DND-41 (cell line): ENCODE results near the gene UNC13B.

Experiments used
- ATAC-seq: fragments of 200-7000 bp; cut with Tn5 transposase; 3 replicates; pipeline ENCODE4 v1.9.1; 2021; ENCODE audit warnings: low read depth; ENCODE audit not compliant: insufficient read depth
- DNase-seq: peaks from one replicate; pipeline ENCODE4 v3.0.0-alpha.2; 2020
- H2AFZ ChIP-seq: 2 replicates; pipeline ENCODE4 v1.6.0; 2012; ENCODE audit warnings: low read depth, low read length
- H3K27ac ChIP-seq: 2 replicates; pipeline ENCODE4 v1.5.1; 2012; ENCODE audit warnings: low read length, inconsistent platforms
- H3K27me3 ChIP-seq: fragments of 200-600 bp; sonication (generic); 2 replicates; pipeline ENCODE4 v1.6.0; 2012; ENCODE audit warnings: low read length, mild to moderate bottlenecking, inconsistent platforms; ENCODE audit not compliant: insufficient read depth, poor library complexity
- H3K36me3 ChIP-seq: 2 replicates; pipeline ENCODE4 v1.5.1; 2012; ENCODE audit warnings: low read length, inconsistent platforms; ENCODE audit not compliant: insufficient read depth
- H3K4me1 ChIP-seq: 2 replicates; pipeline ENCODE4 v1.5.1; 2012; ENCODE audit warnings: mild to moderate bottlenecking, low read length; ENCODE audit not compliant: insufficient read depth
- H3K4me2 ChIP-seq: 2 replicates; pipeline ENCODE4 v1.6.0; 2012; ENCODE audit warnings: mild to moderate bottlenecking, moderate library complexity, low read length, inconsistent platforms; ENCODE audit not compliant: insufficient read depth
- H3K4me3 ChIP-seq, 2 experiments: fragments of 200-600 bp in 1 of 2; shearing (Covaris generic) in 1 of 2; 2 replicates each; pipeline ENCODE4 v1.5.1; 2012 to 2016; ENCODE audit warnings: inconsistent platforms in 2 of 2, low read length in 2 of 2, mild to moderate bottlenecking in 2 of 2, low read depth in 1 of 2, moderate library complexity in 1 of 2
- H3K79me2 ChIP-seq: 2 replicates; pipeline ENCODE4 v1.6.0; 2012; ENCODE audit warnings: low read length, inconsistent platforms; ENCODE audit not compliant: insufficient read depth
- H3K9ac ChIP-seq: 2 replicates; pipeline ENCODE4 v1.6.0; 2012; ENCODE audit warnings: low read depth, mild to moderate bottlenecking, inconsistent platforms, low read length, moderate library complexity
- H3K9me3 ChIP-seq: 2 replicates; pipeline ENCODE4 v1.5.1; 2012; ENCODE audit warnings: low read length, moderate library complexity, mild to moderate bottlenecking, inconsistent platforms; ENCODE audit not compliant: insufficient read depth, severe bottlenecking
- H4K20me1 ChIP-seq: 2 replicates; pipeline ENCODE4 v1.6.0; 2012; ENCODE audit warnings: low read length; ENCODE audit not compliant: insufficient read depth
- EZH2 ChIP-seq: IDR thresholded peaks from 3 replicates; pipeline ENCODE4 v1.6.1; 2012; ENCODE audit warnings: borderline replicate concordance, low read depth, mild to moderate bottlenecking, moderate library complexity, low read length, inconsistent platforms; ENCODE audit not compliant: severe bottlenecking
- TF ChIP-seq, protein P1 (sequence below): IDR thresholded peaks from 2 replicates; pipeline ENCODE4 v1.5.1; 2012; ENCODE audit warnings: borderline replicate concordance, low read length, moderate library complexity, mild to moderate bottlenecking; ENCODE audit not compliant: poor library complexity, severe bottlenecking; ENCODE audit errors: extremely low read depth

The UNC13B gene

DNA sequence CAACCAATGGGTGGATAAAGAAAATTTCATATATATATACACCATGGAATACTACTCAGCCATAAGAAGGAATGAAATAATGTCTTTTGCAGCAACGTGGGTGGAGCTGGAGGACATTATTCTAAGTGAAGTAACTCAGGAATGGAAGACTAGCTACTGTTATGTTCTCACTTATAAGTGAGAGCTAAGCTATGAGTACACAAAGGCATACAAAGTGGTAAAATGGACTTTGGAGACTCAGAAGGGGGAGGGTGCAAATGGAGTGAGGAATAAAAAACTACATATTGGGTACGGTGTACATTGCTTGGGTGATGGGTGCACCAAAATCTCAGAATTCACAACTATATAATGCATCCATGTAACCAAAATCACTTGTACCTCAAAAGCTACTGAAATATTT is 260.9 kb downstream of the UNC13B start:
- Histone ChIP-seq H3K27ac (no peak overlapping the region), H2AFZ (no peak overlapping the region), H3K4me1 (no peaks in the 10 kb centered on the region), H3K79me2 (no peaks in the 10 kb centered on the region), H3K27me3 (peaks cover under 1% of the 10 kb centered on the region), H3K9ac (no peak overlapping the region), H3K9me3 (no peaks in the 10 kb centered on the region), H4K20me1 (no peaks in the 10 kb centered on the region), H3K4me3 (no peak overlapping the region), H3K4me2 (no peak overlapping the region), H3K36me3 (no peaks in the 10 kb centered on the region)
- no peak for TF ChIP-seq EZH2
- TF ChIP-seq, protein P1, sequence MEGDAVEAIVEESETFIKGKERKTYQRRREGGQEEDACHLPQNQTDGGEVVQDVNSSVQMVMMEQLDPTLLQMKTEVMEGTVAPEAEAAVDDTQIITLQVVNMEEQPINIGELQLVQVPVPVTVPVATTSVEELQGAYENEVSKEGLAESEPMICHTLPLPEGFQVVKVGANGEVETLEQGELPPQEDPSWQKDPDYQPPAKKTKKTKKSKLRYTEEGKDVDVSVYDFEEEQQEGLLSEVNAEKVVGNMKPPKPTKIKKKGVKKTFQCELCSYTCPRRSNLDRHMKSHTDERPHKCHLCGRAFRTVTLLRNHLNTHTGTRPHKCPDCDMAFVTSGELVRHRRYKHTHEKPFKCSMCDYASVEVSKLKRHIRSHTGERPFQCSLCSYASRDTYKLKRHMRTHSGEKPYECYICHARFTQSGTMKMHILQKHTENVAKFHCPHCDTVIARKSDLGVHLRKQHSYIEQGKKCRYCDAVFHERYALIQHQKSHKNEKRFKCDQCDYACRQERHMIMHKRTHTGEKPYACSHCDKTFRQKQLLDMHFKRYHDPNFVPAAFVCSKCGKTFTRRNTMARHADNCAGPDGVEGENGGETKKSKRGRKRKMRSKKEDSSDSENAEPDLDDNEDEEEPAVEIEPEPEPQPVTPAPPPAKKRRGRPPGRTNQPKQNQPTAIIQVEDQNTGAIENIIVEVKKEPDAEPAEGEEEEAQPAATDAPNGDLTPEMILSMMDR = no peak
- ATAC-seq (no peak), DNase-seq (no peak)

DNA sequence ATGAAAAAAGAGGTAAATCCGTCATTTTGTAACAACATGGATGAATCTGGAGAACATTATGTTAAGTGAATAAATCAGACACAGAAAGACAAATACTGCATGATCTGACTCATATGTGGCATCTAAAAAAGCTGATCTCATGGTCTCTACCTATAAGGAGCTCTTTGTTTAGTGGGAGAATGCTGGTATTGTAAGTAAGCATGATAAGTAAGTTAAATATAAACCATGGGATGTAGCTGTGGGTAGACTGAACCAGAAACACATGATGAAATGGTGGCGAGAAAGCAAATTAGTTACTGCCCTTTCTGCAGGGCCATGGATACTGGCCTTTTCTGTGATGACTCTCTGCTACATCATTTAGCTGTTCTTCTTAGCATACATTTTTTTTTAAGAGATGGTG is 261.7 kb downstream of the UNC13B start:
- DNase-seq = no peak

DNA sequence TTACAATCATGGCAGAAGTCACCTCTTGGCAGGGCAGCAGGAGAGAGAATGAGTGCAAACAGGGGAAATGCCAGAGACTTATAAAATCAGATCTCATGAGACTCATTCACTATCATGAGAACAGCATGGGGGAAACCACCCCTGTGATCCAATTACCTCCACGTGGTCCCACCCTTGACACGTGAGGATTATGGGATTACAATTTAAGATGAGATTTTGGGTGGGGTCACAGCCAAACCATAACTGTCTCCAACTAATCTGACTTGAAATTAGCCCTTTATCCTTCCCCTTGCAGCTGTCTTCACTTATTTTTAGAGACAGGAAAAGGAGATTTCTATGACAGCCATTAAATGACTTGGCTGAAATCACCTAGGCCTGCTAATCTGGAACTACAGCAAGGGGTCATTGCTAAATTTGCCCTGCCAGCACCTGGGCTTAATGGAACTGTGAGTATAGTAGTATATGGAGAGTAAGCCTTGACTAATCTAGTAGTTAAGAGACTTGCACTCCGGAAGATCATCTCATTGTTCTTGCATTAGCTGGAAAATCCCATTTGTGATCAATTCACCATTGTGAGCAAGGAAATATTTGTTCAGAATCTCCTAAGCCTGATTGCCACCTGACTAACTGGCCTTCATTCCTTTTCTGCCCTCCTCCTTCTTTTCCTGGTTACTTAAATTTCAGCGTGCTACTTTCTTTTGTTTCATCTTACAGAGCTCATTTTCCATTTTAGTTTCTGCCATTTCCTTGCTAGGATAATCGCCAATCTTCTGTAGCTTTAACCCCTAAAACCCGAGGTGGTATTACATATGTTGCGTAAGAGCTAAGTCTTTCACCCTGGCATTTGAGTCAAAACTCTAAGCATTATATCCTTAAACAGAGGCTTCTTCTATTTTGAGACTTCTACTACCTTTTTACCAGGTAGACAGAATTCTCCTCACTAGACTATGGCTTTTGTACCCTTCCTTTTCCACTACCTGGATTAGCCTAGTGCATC is 262.8 kb downstream of the UNC13B start:
- Histone ChIP-seq H3K9me3 (no peaks in the 10 kb centered on the region), H3K4me2 (no peak overlapping the region), H3K27me3 (peaks cover 4% of the 10 kb centered on the region), H3K4me1 (no peaks in the 10 kb centered on the region), H2AFZ (no peak overlapping the region), H3K27ac (no peak overlapping the region), H3K4me3 (no peak overlapping the region), H4K20me1 (no peaks in the 10 kb centered on the region), H3K79me2 (no peaks in the 10 kb centered on the region), H3K36me3 (no peaks in the 10 kb centered on the region), H3K9ac (no peak overlapping the region)
- ATAC-seq (no peak), DNase-seq (no peak)
- TF ChIP-seq, protein P1 = no peak
- TF ChIP-seq EZH2 = no peak

More for the DNA sequence above, 261.7 kb downstream of the UNC13B start:
- Histone ChIP-seq H2AFZ (no peak overlapping the region), H3K27me3 (peaks cover 4% of the 10 kb centered on the region), H3K27ac (no peak overlapping the region), H3K4me2 (no peak overlapping the region), H3K4me1 (no peaks in the 10 kb centered on the region), H3K4me3 (no peak overlapping the region), H3K79me2 (no peaks in the 10 kb centered on the region), H3K9ac (no peak overlapping the region), H3K9me3 (no peaks in the 10 kb centered on the region), H3K36me3 (no peaks in the 10 kb centered on the region), H4K20me1 (no peaks in the 10 kb centered on the region)
- TF ChIP-seq, protein P1 = no peak
- no peak for ATAC-seq

DNA sequence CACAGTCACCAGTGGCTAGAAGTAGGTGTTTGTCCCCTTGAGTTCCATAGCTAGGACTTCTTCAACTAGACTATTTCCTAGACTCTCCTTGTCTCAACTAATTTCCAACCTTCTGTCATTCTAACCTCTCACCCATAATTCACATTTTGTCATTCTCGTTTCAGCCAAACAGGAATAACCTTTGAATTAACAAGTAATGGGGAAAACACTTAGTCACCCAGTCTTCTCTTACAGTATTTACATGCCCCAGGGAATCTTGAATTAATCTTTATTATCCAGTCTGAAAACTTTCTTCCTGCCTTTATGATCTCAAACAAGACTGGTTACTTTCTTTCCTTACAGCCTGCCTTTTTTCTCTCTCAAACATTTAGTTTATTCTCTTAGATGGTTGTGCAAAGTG is 264.8 kb downstream of the UNC13B start:
- no peak for ATAC-seq
- H3K4me1 ChIP-seq = no peaks in the 10 kb centered on the region
- TF ChIP-seq EZH2 = no peak
- TF ChIP-seq, protein P1 = no peak

More for the DNA sequence above, 264.8 kb downstream of the UNC13B start:
- Histone ChIP-seq H3K79me2 (no peaks in the 10 kb centered on the region), H3K9ac (no peak overlapping the region), H2AFZ (no peak overlapping the region), H3K4me3 (no peak overlapping the region), H3K27ac (no peak overlapping the region), H3K9me3 (no peaks in the 10 kb centered on the region), H3K4me2 (no peak overlapping the region), H3K27me3 (peaks cover 4% of the 10 kb centered on the region), H3K36me3 (no peaks in the 10 kb centered on the region), H4K20me1 (no peaks in the 10 kb centered on the region)
- DNase-seq = no peak
